HG02642 (cell line): ENCODE results near the gene CBARP.
A peak's percentile ranks its signal among the peaks of the same experiment; 100 is the strongest.

Source experiments
- ATAC-seq: cut with Tn5 transposase; IDR thresholded peaks from one replicate; pipeline ENCODE4 v1.9.1; 2021; ENCODE audit warnings: mild to moderate bottlenecking; ENCODE audit not compliant: unreplicated experiment, poor library complexity

CBARP gene

GRCh38 chr19:1275976-1276627, 38.3 kb upstream of the CBARP start:
- no peak for ATAC-seq

GRCh38 chr19:1275260-1275975, 37.6 kb upstream of the CBARP start, which contains the start of gene FAM174C:
Gene FAM174C, plus strand, starts transcription at chr19:1275530. Its CDS starts 20 bp downstream, at chr19:1275550.
- ATAC-seq = peak; percentile 74

GRCh38 chr19:1274852-1275259, 37.1 kb upstream of the CBARP start:
- ATAC-seq = no peak

GRCh38 chr19:1274081-1274851, 36.5 kb upstream of the CBARP start:
- ATAC-seq = no peak

GRCh38 chr19:1273263-1274041, 35.6 kb upstream of the CBARP start:
- ATAC-seq = no peak

GRCh38 chr19:1272423-1273262, 34.8 kb upstream of the CBARP start:
- no peak for ATAC-seq

GRCh38 chr19:1271528-1272422, 34.0 kb upstream of the CBARP start:
- no peak for ATAC-seq

GRCh38 chr19:1270854-1271527, 33.2 kb upstream of the CBARP start:
- no peak for ATAC-seq

- no peak for ATAC-seq
These were observed 32.5 kb upstream of the CBARP start for GRCh38 chr19:1270213-1270853.

GRCh38 chr19:1269478-1270212, 31.8 kb upstream of the CBARP start:
- ATAC-seq = peak; percentile 35

GRCh38 chr19:1269065-1269477, 31.3 kb upstream of the CBARP start, which contains the start of gene CIRBP:
Gene CIRBP, plus strand, starts transcription at chr19:1269332. Its CDS starts 1,602 bp downstream, at chr19:1270934.
- ATAC-seq = peak; percentile 64

- ATAC-seq = no peak
These were observed 30.6 kb upstream of the CBARP start for GRCh38 chr19:1268226-1269064.

- ATAC-seq = no peak
These were observed 29.8 kb upstream of the CBARP start for GRCh38 chr19:1267477-1268225.

GRCh38 chr19:1266916-1267476, 29.2 kb upstream of the CBARP start:
- ATAC-seq = peak; percentile 24
